GM12801 (cell line): ENCODE results near the gene MARCKSL1.

ENCODE experiments used
- TF ChIP-seq, protein P1 (sequence below): IDR thresholded peaks from one replicate; pipeline ENCODE4 v1.5.1; 2011; ENCODE audit warnings: control low read depth; ENCODE audit not compliant: insufficient read length; ENCODE audit errors: extremely low read depth

Gene MARCKSL1

DNA sequence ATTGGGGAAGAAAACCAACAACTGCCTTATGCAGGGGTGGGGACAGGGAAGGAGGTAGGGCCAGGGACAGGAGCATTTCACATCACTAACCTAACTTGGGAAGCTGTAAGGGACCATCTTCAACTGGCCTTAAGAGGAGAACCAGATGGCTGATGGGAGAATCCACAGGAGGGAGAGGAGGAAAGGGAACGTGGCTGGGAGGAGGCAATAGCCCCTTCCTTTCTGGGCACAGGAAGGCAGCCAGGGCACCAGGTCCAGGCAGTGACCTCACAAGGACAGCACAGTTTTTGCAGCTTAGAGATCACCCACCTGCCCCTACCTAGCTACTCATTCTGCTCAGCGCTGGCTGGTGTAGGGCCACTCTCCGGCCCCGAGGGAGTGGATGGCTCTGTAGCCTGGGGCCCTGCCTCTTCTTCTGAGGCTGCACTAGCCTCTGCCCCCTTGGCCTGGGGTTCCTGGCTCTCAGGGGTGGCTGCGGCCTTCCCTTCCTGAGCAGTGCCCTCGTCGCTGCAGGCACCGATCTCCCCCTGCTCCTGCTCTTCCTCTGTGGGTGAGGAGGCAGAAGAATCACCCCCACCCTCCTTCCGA is 1.7 kb downstream of the MARCKSL1 start:
- TF ChIP-seq, protein P1, sequence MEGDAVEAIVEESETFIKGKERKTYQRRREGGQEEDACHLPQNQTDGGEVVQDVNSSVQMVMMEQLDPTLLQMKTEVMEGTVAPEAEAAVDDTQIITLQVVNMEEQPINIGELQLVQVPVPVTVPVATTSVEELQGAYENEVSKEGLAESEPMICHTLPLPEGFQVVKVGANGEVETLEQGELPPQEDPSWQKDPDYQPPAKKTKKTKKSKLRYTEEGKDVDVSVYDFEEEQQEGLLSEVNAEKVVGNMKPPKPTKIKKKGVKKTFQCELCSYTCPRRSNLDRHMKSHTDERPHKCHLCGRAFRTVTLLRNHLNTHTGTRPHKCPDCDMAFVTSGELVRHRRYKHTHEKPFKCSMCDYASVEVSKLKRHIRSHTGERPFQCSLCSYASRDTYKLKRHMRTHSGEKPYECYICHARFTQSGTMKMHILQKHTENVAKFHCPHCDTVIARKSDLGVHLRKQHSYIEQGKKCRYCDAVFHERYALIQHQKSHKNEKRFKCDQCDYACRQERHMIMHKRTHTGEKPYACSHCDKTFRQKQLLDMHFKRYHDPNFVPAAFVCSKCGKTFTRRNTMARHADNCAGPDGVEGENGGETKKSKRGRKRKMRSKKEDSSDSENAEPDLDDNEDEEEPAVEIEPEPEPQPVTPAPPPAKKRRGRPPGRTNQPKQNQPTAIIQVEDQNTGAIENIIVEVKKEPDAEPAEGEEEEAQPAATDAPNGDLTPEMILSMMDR, result no peak

DNA sequence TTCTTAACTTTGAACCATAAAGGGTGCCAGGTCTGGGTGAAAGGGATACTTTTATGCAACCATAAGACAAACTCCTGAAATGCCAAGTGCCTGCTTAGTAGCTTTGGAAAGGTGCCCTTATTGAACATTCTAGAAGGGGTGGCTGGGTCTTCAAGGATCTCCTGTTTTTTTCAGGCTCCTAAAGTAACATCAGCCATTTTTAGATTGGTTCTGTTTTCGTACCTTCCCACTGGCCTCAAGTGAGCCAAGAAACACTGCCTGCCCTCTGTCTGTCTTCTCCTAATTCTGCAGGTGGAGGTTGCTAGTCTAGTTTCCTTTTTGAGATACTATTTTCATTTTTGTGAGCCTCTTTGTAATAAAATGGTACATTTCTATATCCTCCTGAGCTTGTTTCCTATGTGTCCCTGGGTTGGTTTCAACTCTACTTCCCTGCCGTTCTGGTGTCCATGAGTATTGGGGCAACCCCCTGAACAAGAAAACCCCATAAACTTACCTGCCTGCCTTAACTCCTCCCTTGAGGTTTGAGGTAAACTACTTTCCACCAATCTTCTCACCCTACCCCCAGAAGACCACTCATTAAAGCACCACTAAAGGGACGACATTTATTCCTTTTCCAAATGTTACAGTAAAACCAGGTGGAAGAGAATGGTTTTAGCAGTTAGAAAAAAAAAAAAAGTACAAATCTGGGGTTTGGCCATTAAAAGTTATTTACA is 2.6 kb downstream of the MARCKSL1 start:
- TF ChIP-seq, protein P1, result no peak

DNA sequence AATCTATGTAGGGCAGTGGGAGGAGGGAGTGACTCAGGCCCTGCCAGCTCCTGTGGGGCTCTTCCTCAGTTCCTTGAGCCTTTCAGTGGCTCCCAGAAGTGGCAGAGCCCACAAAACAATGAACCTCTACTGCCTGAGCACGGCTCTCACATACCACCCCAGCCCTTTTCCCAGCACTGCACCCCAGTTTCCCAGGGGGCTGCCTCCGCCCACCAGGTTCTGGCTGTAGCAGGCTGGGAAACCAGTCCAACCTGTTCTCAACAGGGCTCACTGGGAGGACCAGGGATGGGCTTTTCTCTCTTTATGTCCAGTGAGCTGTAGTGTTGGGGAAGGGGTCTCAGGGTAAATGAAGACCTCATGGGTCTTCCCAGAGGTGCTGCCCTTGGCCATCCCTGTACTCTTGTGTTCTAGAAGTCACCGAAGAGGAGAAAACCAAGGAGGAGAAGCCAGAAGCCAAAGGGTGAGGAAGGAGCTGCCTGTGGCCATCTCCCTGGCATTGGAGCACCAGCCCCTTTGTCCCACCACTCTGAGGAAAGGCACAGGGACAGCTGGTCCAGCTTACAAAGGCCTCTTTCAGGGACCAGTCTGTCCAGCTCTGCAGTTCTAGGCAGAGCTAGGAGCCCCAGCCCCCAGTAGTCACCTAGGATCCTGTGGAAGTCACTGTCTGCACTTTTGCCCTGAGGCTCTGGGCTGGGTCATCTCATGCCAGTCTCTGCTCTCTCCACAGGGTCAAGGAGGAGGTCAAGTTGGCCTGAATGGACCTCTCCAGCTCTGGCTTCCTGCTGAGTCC is 3.5 kb downstream of the MARCKSL1 start:
- TF ChIP-seq, protein P1, result no peak

DNA sequence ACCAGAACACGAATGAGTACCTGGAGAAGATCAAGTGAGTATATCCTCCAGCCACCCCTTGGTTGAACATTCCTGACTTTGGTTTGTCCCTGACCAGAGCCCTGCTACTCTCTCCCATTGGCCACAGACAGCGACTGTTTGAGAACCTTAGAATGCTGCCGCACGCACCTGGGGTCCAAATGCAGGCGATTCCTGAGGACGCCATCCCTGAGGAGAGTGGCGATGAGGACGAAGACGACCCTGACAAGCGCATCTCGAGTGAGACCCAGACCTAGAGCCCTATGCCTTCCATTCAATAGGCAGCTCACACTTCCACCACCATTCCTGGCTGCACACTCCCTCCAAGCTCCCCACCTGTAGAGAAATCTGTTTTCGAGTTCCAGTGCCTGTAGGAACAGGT is 4.5 kb downstream of the MARCKSL1 start:
- TF ChIP-seq, protein P1, result no peak

DNA sequence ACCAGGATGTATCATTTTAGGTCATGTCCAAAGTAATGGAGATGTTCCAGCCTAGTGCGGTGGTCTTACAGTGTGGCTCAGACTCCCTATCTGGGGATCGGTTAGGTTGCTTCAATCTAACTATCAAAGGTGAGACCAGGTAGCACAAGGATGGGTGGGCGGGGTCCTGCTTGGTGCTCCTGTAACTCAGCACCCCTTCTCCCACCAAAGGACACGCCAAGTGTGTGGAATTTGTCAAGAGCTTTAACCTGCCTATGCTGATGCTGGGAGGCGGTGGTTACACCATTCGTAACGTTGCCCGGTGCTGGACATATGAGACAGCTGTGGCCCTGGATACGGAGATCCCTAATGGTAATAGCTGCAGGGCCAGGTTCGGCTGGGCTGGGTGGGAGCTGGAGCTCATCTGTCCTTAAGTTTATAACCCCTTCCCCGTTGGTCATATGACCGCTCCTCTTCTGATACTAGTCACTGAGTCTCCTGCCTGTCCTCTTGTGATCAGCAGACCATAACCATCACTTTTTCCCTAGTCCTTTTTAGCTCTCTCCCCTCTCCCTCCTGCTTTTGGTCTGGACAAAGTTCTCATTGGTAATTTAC is 5.4 kb downstream of the MARCKSL1 start:
- TF ChIP-seq, protein P1, result no peak

DNA sequence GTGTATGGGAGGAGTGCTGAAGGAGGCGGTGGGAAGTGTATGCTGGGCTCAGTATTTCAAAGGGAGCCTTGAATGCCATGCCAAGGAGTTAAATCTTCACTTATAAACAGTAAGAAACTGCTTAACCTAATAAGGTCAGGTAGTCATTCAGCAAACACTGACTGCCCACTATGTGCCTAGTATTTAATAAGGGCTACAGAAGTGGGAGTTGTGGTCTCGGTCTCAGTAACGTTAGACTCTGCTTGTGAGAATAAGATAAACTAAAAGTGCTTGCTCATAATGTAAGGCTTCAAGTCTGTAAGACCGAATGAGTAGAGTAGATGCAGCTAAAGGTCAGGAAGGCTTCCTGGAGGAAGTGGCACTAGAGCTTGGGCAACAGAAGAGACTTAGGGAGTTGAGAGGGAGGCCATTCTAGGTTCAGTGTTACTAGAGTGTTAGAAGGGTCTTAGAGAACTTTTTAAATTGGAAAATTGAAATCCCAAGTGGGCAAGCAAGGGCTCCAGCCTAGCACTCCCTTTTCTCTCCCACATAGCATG is 6.0 kb downstream of the MARCKSL1 start:
- TF ChIP-seq, protein P1, result no peak

DNA sequence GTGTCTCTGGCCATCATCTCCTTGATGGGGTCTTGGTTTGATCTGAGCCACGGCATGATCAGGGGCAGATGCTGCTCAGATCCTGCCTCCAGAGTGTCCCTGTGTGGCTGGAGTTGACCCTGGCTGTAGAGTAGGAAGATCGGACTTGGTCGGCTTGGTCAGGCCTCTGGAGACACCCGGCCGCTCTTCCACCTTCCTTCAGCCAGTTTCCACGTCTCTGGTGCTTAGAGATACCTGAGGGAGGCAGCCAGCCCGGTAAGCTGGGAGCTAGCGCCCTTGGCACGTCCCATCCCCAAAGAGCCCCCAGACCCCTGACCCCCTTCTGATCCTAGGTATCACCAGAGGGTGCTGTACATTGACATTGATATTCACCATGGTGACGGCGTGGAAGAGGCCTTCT is 8.8 kb downstream of the MARCKSL1 start:
- TF ChIP-seq, protein P1, result no peak
